Aorta (tissue), 4 donors: ENCODE data around the gene ARID3A. TPM values are rescaled to one million over a fixed set of nuclear protein-coding genes. Genes with fewer than 3 reads are reported as not detected.

Experiments
- polyA plus RNA-seq, 2 donors: library from polyadenylated mRNA; stranded (reverse); fragments of 200-250 nt; gene quantifications; one replicate each; pipeline ENCODE4 v1.2.3, GENCODE V29; 2013
- total RNA-seq, 2 donors: library from RNA; stranded (reverse); fragmentation: NEBNext Ultra II Directional; extraction: Animal tissue kit (Norgen Biotek cat#: 25700); gene quantifications; one replicate each; pipeline ENCODE4 v1.2.1, GENCODE V29; 2021
- donor health status: healthy with polysubstance abuse.
- donor health status: Bipolar disorder and iron deficiency.
- donor health status: DM: no; HTN: no; CAD: no.
- donor health status: DM: yes; HTN: yes; CAD: no.

ARID3A gene
- total and polyA plus RNA-seq, 4 donors: 0.97 to 13.8 (median 5.3) TPM

Other genes with a start within 250 kb of the ARID3A start
- gene FSTL3, start 249.6 kb upstream of the ARID3A start, total RNA-seq: 100 to 1,000 TPM; 116 to 134 TPM
- gene FSTL3, start 249.6 kb upstream of the ARID3A start, polyA plus RNA-seq: 10 to 100 TPM; 40.6 to 80.1 TPM
- not detected for gene PRSS57, start 230.6 kb upstream of the ARID3A start, total RNA-seq
- not detected for gene PRSS57, start 230.6 kb upstream of the ARID3A start, polyA plus RNA-seq
- 10 to 100 TPM; 27.5 to 75.1 TPM for gene PALM, start 217.1 kb upstream of the ARID3A start, total RNA-seq
- 1 to 10 TPM in 1 of 2 donors, under 1 TPM in 1; 0.59 to 2.5 TPM for gene PALM, start 217.1 kb upstream of the ARID3A start, polyA plus RNA-seq
- under 1 TPM in 1 of 2 donors, not detected in 1; 0.12 TPM for gene MISP, start 174.9 kb upstream of the ARID3A start, total RNA-seq
- 10 to 100 TPM in 1 of 2 donors, 1 to 10 TPM in 1; 1.0 to 53.3 TPM for gene MISP, start 174.9 kb upstream of the ARID3A start, polyA plus RNA-seq
- gene PTBP1, start 128.6 kb upstream of the ARID3A start, total RNA-seq: 100 to 1,000 TPM; 192 to 218 TPM
- gene PTBP1, start 128.6 kb upstream of the ARID3A start, polyA plus RNA-seq: 10 to 100 TPM; 46.7 to 90.4 TPM
- not detected for gene PLPPR3, start 104.1 kb upstream of the ARID3A start, total RNA-seq
- not detected for gene PLPPR3, start 104.1 kb upstream of the ARID3A start, polyA plus RNA-seq
- under 1 TPM in 1 of 2 donors, not detected in 1; 0.72 TPM for gene AZU1, start 98.2 kb upstream of the ARID3A start, total RNA-seq
- under 1 TPM in 1 of 2 donors, not detected in 1; 0.49 TPM for gene AZU1, start 98.2 kb upstream of the ARID3A start, polyA plus RNA-seq
- not detected for gene PRTN3, start 85.0 kb upstream of the ARID3A start, total RNA-seq
- not detected for gene PRTN3, start 85.0 kb upstream of the ARID3A start, polyA plus RNA-seq
- gene ELANE, start 73.7 kb upstream of the ARID3A start, total RNA-seq: 1 to 10 TPM in 1 of 2 donors, not detected in 1; 2.0 TPM
- not detected for gene ELANE, start 73.7 kb upstream of the ARID3A start, polyA plus RNA-seq
- 100 to 1,000 TPM; 104 to 354 TPM for gene CFD, start 66.4 kb upstream of the ARID3A start, total RNA-seq
- 10 to 100 TPM in 1 of 2 donors, 1 to 10 TPM in 1; 3.3 to 23.9 TPM for gene CFD, start 66.4 kb upstream of the ARID3A start, polyA plus RNA-seq
- gene MED16, start 32.8 kb upstream of the ARID3A start, total RNA-seq: 10 to 100 TPM; 31.5 to 36.5 TPM
- 100 to 1,000 TPM in 1 of 2 donors, 10 to 100 TPM in 1; 22.9 to 165 TPM for gene MED16, start 32.8 kb upstream of the ARID3A start, polyA plus RNA-seq
- not detected for gene RNU6-9, start 32.6 kb upstream of the ARID3A start, total RNA-seq
- not detected for gene RNU6-9, start 32.6 kb upstream of the ARID3A start, polyA plus RNA-seq
- gene R3HDM4, start 12.8 kb upstream of the ARID3A start, total RNA-seq: 10 to 100 TPM; 41.6 to 43.8 TPM
- 10 to 100 TPM; 19.7 to 36.2 TPM for gene R3HDM4, start 12.8 kb upstream of the ARID3A start, polyA plus RNA-seq
- not detected for gene KISS1R, start 8.7 kb upstream of the ARID3A start, total RNA-seq
- gene KISS1R, start 8.7 kb upstream of the ARID3A start, polyA plus RNA-seq: not detected
- gene WDR18, start 58.3 kb downstream of the ARID3A start, total RNA-seq: 10 to 100 TPM; 15.5 to 16.1 TPM
- gene WDR18, start 58.3 kb downstream of the ARID3A start, polyA plus RNA-seq: 10 to 100 TPM; 20.9 to 68.8 TPM
- gene GRIN3B, start 74.4 kb downstream of the ARID3A start, total RNA-seq: 1 to 10 TPM in 1 of 2 donors, under 1 TPM in 1; 0.10 to 1.3 TPM
- not detected for gene GRIN3B, start 74.4 kb downstream of the ARID3A start, polyA plus RNA-seq
- gene TMEM259, start 95.1 kb downstream of the ARID3A start, total RNA-seq: 100 to 1,000 TPM; 118 to 142 TPM
- 100 to 1,000 TPM in 1 of 2 donors, 10 to 100 TPM in 1; 50.1 to 434 TPM for gene TMEM259, start 95.1 kb downstream of the ARID3A start, polyA plus RNA-seq
- gene RNU6-2, start 95.5 kb downstream of the ARID3A start, total RNA-seq: not detected
- gene RNU6-2, start 95.5 kb downstream of the ARID3A start, polyA plus RNA-seq: not detected
- 100 to 1,000 TPM; 142 to 185 TPM for gene CNN2, start 100.6 kb downstream of the ARID3A start, total RNA-seq
- 100 to 1,000 TPM in 1 of 2 donors, 10 to 100 TPM in 1; 53.2 to 141 TPM for gene CNN2, start 100.6 kb downstream of the ARID3A start, polyA plus RNA-seq
- 10 to 100 TPM in 1 of 2 donors, 1 to 10 TPM in 1; 9.5 to 20.6 TPM for gene ABCA7, start 114.1 kb downstream of the ARID3A start, total RNA-seq
- 1 to 10 TPM; 1.9 to 7.6 TPM for gene ABCA7, start 114.1 kb downstream of the ARID3A start, polyA plus RNA-seq
- 10 to 100 TPM; 15.3 to 38.6 TPM for gene ARHGAP45, start 141.1 kb downstream of the ARID3A start, total RNA-seq
- 10 to 100 TPM in 1 of 2 donors, 1 to 10 TPM in 1; 7.4 to 21.8 TPM for gene ARHGAP45, start 141.1 kb downstream of the ARID3A start, polyA plus RNA-seq
- gene POLR2E, start 169.3 kb downstream of the ARID3A start, total RNA-seq: 10 to 100 TPM; 83.5 to 95.6 TPM
- 100 to 1,000 TPM in 1 of 2 donors, 10 to 100 TPM in 1; 91.5 to 116 TPM for gene POLR2E, start 169.3 kb downstream of the ARID3A start, polyA plus RNA-seq
- gene GPX4, start 178.0 kb downstream of the ARID3A start, total RNA-seq: 100 to 1,000 TPM; 165 to 236 TPM
- gene GPX4, start 178.0 kb downstream of the ARID3A start, polyA plus RNA-seq: 100 to 1,000 TPM; 696 to 786 TPM
- gene SBNO2, start 248.2 kb downstream of the ARID3A start, total RNA-seq: 100 to 1,000 TPM in 1 of 2 donors, 10 to 100 TPM in 1; 97.2 to 165 TPM
- 10 to 100 TPM; 11.0 to 53.3 TPM for gene SBNO2, start 248.2 kb downstream of the ARID3A start, polyA plus RNA-seq